ENCODE data around the gene MIP. TPM values are rescaled to one million over a fixed set of nuclear protein-coding genes. Genes with fewer than 3 reads are reported as not detected.

Gene MIP
- total and polyA plus RNA-seq, 2 donors (not counting 3 experiments of a cell fraction or from before 2014, with no cell fraction given): 0.18 TPM; not detected in 1

GRCh38 chr12:56474389-56474788 lies 19.9 kb upstream of the MIP start:
- dilution Hi-C loops (cut with MboI; ENCODE audit: extremely low pct_ligation_motif_present, low sequenced_read_pairs): no loop called here
- no peak for FAIRE-seq

More at GRCh38 chr12:56474389-56474788, 19.9 kb upstream of the MIP start:
- POLR2A ChIA-PET: no interaction called here
- intact Hi-C loops (cut with micrococcal nuclease): no loop called here
- CTCF ChIA-PET: interaction anchor here (1.6 kb wide), 1 partner anchor 10 kb away, joined by 3 read pairs; no protein-coding TSS in a partner anchor
- peaks cover 0 to 4% of the 10 kb centered on the region in 2 experiments for H3K36me3 ChIP-seq (ENCODE audit: control insufficient read depth in 2 of 2, extremely low read depth in 1 of 2, insufficient read depth in 2 of 2, low read length in 2 of 2)
- no peaks in the 10 kb centered on the region for H3K27me3 ChIP-seq (ENCODE audit: control insufficient read depth in 2 of 2, insufficient read depth in 2 of 2, low read length in 2 of 2)
- no peak for DNase-seq (ENCODE audit: low read depth, low spot score)
- no peaks in the 10 kb centered on the region for H4K20me1 ChIP-seq (replicated peaks; ENCODE audit: control insufficient read depth, extremely low read depth, insufficient read depth, low read length)
- TF ChIP-seq CTCF (IDR thresholded peaks at IDR 0.05; ENCODE audit: extremely low read depth in 1 of 2, insufficient read depth in 1 of 2, low read depth in 1 of 2, low read length in 2 of 2) (no peak), POLR2AphosphoS5 (IDR thresholded peaks at IDR 0.05; ENCODE audit: insufficient read depth, low read depth, low read length) (no peak), FOS (IDR thresholded peaks at IDR 0.05; ENCODE audit: borderline replicate concordance, insufficient read depth, low read length) (no peak), JUN (IDR thresholded peaks at IDR 0.05; ENCODE audit: borderline replicate concordance, insufficient read depth, insufficient read length, low read depth) (no peak), EZH2 (IDR thresholded peaks at IDR 0.05; ENCODE audit: borderline replicate concordance, low read depth, low read length, severe bottlenecking) (no peak), GATA2 (IDR thresholded peaks at IDR 0.05; ENCODE audit: insufficient read depth, insufficient read length, low read depth, low read length) (no peak), POLR2A (IDR thresholded peaks at IDR 0.05; ENCODE audit: low read depth, low read length) (no peak), MYC (IDR thresholded peaks at IDR 0.05; ENCODE audit: low read depth, low read length) (no peak), MAX (IDR thresholded peaks at IDR 0.05; ENCODE audit: insufficient read depth, insufficient read length) (no peak)
- H3K9ac ChIP-seq (replicated peaks; ENCODE audit: extremely low read depth, insufficient read depth, low read length): no peak overlapping the region
- no TSS peak for BruUV-seq (replicated peaks)
- H2AFZ ChIP-seq (ENCODE audit: low read depth, low read length): no peak overlapping the region
- peaks cover 6% of the 10 kb centered on the region for H3K79me2 ChIP-seq (ENCODE audit: control insufficient read depth, insufficient read depth, low read length)
- H3K9me1 ChIP-seq (replicated peaks; ENCODE audit: control insufficient read depth, extremely low read depth, insufficient read depth, low read length): no peaks in the 10 kb centered on the region
- H3K9me3 ChIP-seq (replicated peaks; ENCODE audit: control insufficient read depth, insufficient read depth, low read length): no peaks in the 10 kb centered on the region
- H3K4me3 ChIP-seq (replicated peaks in 1 of 3; ENCODE audit: insufficient read depth in 1 of 3, low read depth in 1 of 3, low read length in 3 of 3): no peak overlapping the region
- no peak overlapping the region for H3K27ac ChIP-seq (ENCODE audit: insufficient read depth, low read depth, low read length)
- peaks cover 3% of the 10 kb centered on the region for H3K4me1 ChIP-seq (ENCODE audit: control insufficient read depth, extremely low read depth, insufficient read depth, low read length)
- no peak overlapping the region for H3K4me2 ChIP-seq (ENCODE audit: insufficient read depth, low read length)
